Measurements from ENCODE around the gene SPOCK1. TPM values are rescaled to one million over a fixed set of nuclear protein-coding genes. Genes with fewer than 3 reads are reported as not detected.

SPOCK1 gene
- total RNA-seq, 2 experiments from 2014 or later, result 0.16 to 0.38 TPM

DNA sequence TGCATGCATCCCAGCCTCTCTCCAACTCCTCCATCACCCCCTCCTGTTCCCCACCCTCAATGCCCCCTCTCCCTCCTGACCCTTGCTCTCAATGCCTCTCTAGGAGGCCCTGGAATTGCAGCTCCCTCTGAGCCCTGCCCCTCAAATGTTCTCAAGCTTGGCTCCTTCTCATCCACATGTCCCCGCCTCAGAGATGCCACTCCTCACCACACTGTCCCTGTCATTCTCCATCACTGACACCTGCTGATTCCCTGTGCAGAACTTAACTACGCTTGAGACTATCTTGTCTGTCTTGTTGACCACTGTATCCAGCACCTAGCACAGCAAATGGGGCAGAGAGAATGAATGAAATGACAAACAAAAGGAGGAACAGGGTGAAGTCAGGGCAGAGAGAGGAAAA is 314.4 kb downstream of the SPOCK1 start:
- DNase-seq, result no peak
- H3K9me3 Mint-ChIP-seq (ENCODE audit: low read depth), result no peaks in the 10 kb centered on the region
- CTCF ChIA-PET, result no interaction called here

DNA sequence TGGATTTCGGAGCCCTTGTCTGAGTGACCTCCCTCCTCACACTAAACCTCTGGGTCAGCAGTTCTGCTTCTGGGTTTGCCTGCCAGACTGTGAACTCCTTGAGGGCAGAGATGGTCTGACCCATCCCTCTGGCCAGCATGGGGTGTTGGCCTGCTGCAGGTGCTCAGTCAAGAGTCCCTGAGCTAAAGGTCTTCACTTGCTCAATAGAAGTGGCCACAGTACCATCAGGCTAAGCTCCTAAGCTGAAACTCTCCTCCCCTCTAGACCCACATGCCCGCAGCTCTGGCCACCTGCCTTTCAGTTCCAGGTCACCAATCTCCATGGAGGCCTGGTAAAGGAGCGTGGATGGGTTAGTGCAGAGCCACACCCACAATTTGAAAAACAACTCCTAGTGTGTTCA is 316.6 kb downstream of the SPOCK1 start:
- DNase-seq, result no peak
- Mint-ChIP-seq H3K9me3 (ENCODE audit: low read depth) (no peaks in the 10 kb centered on the region), H3K36me3 (no peaks in the 10 kb centered on the region), H3K27ac (no peak overlapping the region), H3K27me3 (no peaks in the 10 kb centered on the region), H3K4me3 (no peak overlapping the region), H3K4me1 (no peaks in the 10 kb centered on the region)
- CTCF ChIA-PET, result no interaction called here
- ATAC-seq, result no peak

More for the DNA sequence above, 314.4 kb downstream of the SPOCK1 start:
- H3K27ac Mint-ChIP-seq, result no peak overlapping the region
- no peaks in the 10 kb centered on the region for H3K36me3 Mint-ChIP-seq
- no peak overlapping the region for H3K4me3 Mint-ChIP-seq
- H3K4me1 Mint-ChIP-seq, result no peaks in the 10 kb centered on the region
- ATAC-seq, result no peak
- no peaks in the 10 kb centered on the region for H3K27me3 Mint-ChIP-seq

DNA sequence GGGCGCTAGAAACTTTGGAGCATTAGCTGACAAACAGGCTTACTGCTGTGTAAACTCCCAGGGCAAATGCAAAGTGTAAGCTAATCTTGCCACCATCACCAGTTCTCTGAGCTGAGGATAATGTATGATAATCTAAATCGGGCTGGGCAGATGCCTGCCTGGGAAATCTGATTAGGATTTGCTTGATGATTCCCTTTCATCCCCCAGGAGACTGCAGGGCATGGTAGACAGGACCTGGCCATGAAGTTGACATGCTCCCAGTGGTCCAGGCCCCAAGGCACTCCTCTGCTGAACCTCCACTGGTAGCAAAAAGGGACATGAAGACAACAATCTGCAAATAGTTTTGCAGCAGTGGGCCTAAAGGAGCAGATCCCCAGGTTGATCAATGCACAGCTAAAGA is 317.5 kb downstream of the SPOCK1 start:
- CTCF ChIA-PET, result no interaction called here
- Mint-ChIP-seq H3K9me3 (ENCODE audit: low read depth) (no peaks in the 10 kb centered on the region), H3K27ac (no peak overlapping the region), H3K27me3 (no peaks in the 10 kb centered on the region), H3K4me3 (no peak overlapping the region), H3K4me1 (no peaks in the 10 kb centered on the region), H3K36me3 (no peaks in the 10 kb centered on the region)
- DNase-seq (no peak), ATAC-seq (no peak)

DNA sequence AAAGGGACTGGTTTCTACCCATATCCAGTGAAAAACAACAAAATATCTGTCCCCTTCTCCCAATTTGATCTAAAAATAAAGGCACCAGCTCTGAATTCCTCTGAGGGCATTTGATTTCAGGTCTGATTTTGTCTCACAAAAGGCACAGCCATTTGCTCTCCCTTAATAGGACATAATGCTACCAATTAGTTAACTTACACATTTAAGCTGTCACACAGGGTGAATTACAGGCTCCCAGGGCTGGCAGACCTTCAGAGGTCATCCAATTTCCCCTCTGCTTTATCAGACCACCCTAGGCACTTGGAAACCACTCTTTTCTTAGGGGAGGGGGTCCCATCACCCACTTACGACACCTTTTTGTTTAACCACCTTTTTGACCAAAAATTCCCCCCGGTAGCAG is 319.9 kb downstream of the SPOCK1 start:
- no peaks in the 10 kb centered on the region for H3K27me3 Mint-ChIP-seq
- ATAC-seq (no peak), DNase-seq (no peak)
- CTCF ChIA-PET, result no interaction called here
- H3K27ac Mint-ChIP-seq, result no peak overlapping the region
- H3K36me3 Mint-ChIP-seq, result no peaks in the 10 kb centered on the region
- no peaks in the 10 kb centered on the region for H3K9me3 Mint-ChIP-seq (ENCODE audit: low read depth)
- no peak overlapping the region for H3K4me3 Mint-ChIP-seq
- no peaks in the 10 kb centered on the region for H3K4me1 Mint-ChIP-seq

DNA sequence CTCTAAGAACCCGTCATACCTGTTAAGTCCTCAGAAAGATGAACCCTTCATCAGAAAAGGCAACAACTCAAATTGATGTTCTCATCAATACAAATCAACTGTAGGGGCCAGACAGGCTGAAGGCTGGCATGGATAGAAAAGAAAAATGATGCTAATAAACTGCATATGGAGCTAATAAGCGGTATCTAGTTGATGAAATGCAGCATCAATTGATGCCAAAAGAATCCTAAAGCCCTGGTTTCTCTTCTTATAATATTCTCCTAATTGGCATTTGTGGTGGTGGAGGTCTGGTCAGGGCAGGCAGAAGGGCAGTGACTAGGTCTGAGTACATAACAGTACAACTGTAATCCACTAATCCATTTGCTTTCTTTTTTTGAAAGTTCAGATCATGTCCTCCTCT is 322.5 kb downstream of the SPOCK1 start:
- Mint-ChIP-seq H3K27me3 (no peaks in the 10 kb centered on the region), H3K36me3 (no peaks in the 10 kb centered on the region), H3K4me3 (no peak overlapping the region), H3K4me1 (no peaks in the 10 kb centered on the region), H3K9me3 (ENCODE audit: low read depth) (no peaks in the 10 kb centered on the region), H3K27ac (no peak overlapping the region)
- DNase-seq, result no peak
- CTCF ChIA-PET, result no interaction called here
- ATAC-seq, result no peak

DNA sequence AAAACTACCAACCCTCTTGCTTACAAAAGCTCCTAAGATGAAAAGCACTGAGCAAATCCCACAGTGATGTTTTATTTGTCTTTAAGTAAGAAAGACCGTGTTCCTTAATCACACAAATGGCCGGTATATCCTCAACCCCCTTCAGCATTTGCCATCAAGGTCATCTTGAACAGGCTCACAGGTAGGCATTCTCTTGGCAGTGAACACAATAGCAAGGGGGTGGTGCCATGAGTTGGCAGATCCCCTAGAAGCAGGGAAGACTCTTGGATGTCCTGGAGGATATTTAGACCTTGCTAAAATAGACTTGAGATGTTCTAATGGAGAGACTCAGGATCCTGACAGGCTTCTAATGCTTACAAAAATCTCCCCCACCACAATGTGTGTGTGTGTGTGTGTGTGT is 323.0 kb downstream of the SPOCK1 start:
- Mint-ChIP-seq H3K4me3 (no peak overlapping the region), H3K27ac (no peak overlapping the region), H3K4me1 (no peaks in the 10 kb centered on the region), H3K9me3 (ENCODE audit: low read depth) (no peaks in the 10 kb centered on the region), H3K36me3 (no peaks in the 10 kb centered on the region), H3K27me3 (no peaks in the 10 kb centered on the region)
- ATAC-seq, result no peak
- CTCF ChIA-PET, result no interaction called here
- no peak for DNase-seq

DNA sequence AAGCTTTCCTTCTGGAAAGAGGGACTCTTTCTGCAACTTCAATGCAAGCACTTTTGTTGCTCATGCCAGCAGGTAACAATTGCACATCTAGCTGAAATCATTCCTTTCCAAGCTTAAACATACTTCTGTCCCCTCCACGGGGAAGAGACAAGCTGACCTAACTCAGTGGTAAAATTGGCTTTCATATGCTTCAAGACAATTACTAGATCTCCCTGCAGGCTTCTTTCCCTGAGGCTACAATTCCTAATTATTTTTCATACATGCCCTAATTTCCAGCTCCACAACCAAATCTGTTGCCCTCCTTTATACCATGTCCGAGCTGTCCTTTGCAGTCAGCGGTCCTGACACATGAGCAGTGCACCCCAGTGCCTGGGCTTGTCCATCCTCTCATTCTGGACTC is 324.9 kb downstream of the SPOCK1 start:
- CTCF ChIA-PET, result no interaction called here
- ATAC-seq (no peak), DNase-seq (no peak)
- no peaks in the 10 kb centered on the region for H3K4me1 Mint-ChIP-seq
- no peaks in the 10 kb centered on the region for H3K27me3 Mint-ChIP-seq
- H3K36me3 Mint-ChIP-seq, result no peaks in the 10 kb centered on the region
- H3K4me3 Mint-ChIP-seq, result no peak overlapping the region
- H3K27ac Mint-ChIP-seq, result no peak overlapping the region
- no peaks in the 10 kb centered on the region for H3K9me3 Mint-ChIP-seq (ENCODE audit: low read depth)

DNA sequence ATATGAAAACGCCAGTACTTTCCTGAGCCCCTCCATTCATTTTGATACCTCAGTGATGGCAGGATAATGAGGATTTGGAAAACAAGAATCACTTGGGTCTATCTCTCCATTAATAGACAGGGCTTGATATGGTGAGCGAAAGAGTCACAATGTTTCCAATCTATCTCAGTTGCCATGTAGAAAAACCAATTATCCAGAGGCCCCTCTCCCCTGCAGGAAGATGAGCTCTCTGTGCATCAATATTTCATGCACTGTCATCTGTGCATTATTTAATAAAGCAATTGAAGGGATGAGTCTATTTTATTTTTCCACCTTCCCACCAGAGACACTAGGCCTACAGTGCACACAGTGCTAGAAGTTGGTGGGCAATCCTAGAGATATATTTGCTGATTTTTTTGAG is 326.9 kb downstream of the SPOCK1 start:
- CTCF ChIA-PET, result no interaction called here
- ATAC-seq (no peak), DNase-seq (no peak)
- Mint-ChIP-seq H3K36me3 (no peaks in the 10 kb centered on the region), H3K4me1 (no peaks in the 10 kb centered on the region), H3K4me3 (no peak overlapping the region), H3K27me3 (peaks cover 7% of the 10 kb centered on the region), H3K9me3 (ENCODE audit: low read depth) (no peaks in the 10 kb centered on the region), H3K27ac (no peak overlapping the region)

DNA sequence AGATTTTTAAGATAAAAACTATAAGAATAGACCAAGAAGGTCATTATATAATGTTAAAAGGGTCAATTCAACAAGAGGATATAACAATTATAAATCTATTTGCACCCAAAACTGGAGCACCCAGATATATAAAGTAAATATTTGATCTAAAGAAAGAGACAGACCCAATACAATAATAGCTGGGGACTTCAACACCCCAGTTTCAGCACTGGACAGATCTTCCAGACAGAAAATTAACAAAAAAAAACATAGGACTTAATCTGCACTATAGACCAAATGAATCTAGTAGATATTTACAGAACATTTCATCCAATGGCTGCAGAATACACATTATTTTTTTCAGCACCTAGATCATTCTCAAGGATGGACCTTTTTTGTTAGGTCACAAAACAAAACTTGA is 331.9 kb downstream of the SPOCK1 start:
- Mint-ChIP-seq H3K27me3 (peaks cover 7% of the 10 kb centered on the region), H3K27ac (no peak overlapping the region), H3K9me3 (ENCODE audit: low read depth) (no peaks in the 10 kb centered on the region), H3K4me1 (no peaks in the 10 kb centered on the region), H3K4me3 (no peak overlapping the region), H3K36me3 (no peaks in the 10 kb centered on the region)
- CTCF ChIA-PET, result no interaction called here
- DNase-seq (no peak), ATAC-seq (no peak)

DNA sequence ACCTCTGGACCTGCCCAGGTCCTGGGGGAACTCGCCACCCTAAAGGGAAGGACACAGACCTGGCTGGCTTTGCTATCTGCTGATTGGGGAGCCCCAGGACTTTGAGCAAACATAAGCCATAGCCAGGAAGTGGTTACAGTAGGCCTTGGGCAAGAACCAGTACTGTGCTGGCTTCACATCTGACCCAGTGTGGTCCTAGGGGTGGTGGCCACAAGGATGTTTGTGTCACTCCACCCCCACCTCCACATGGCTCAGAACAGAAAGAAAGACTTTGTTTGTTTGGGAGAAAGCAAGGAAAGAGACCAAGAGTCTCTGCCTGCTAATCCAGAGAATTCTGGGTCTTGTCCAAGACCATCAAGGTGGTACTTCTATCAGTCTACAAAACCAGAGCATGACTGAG is 334.2 kb downstream of the SPOCK1 start:
- H3K36me3 Mint-ChIP-seq, result no peaks in the 10 kb centered on the region
- no peak overlapping the region for H3K27ac Mint-ChIP-seq
- H3K9me3 Mint-ChIP-seq (ENCODE audit: low read depth), result no peaks in the 10 kb centered on the region
- H3K4me3 Mint-ChIP-seq, result no peak overlapping the region
- CTCF ChIA-PET, result no interaction called here
- peaks cover 7% of the 10 kb centered on the region for H3K27me3 Mint-ChIP-seq
- no peaks in the 10 kb centered on the region for H3K4me1 Mint-ChIP-seq
- no peak for ATAC-seq
- DNase-seq, result no peak

DNA sequence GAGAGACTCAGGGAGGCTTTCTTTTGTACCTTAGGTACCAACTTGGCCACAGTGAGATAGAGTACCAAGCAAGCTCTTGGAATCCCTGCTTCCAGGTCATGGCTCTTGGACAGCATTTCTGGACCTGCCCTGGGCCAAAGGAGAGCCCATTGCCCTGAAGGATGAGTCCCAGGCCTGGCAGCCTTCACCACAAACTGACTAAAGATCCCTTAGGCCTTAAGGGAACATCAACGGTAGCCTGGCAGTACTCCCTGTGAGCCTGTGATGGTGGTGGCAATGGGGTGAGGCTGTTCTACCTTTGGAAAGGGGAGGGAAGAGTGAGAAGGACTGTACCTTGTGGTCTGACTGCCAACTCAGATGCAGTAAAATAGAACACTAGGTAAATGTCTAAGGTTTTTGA is 334.6 kb downstream of the SPOCK1 start:
- no peaks in the 10 kb centered on the region for H3K36me3 Mint-ChIP-seq
- ATAC-seq (no peak), DNase-seq (no peak)
- H3K4me1 Mint-ChIP-seq, result no peaks in the 10 kb centered on the region
- H3K4me3 Mint-ChIP-seq, result no peak overlapping the region
- no peaks in the 10 kb centered on the region for H3K9me3 Mint-ChIP-seq (ENCODE audit: low read depth)
- H3K27me3 Mint-ChIP-seq, result peaks cover 7% of the 10 kb centered on the region
- CTCF ChIA-PET, result no interaction called here
- H3K27ac Mint-ChIP-seq, result no peak overlapping the region

DNA sequence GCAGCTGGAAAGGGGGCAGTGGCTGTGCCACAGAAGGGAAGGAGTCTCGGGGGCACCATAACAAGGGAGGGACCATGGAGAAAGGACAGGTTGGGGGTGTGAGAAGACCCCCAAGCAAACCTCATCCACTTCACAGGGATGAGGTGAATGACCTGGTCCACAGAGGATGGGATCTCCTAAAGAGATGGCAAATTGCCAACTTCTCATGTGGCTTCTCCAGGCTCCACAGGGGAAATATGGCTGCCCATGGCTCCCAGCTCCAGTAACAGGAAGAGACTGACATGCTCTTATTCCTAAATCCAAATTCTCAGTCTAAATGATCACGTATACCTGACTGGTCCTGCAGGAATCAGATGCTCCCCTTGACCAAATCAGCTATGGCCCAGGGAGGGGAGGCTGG is 340.4 kb downstream of the SPOCK1 start:
- no peak overlapping the region for H3K27ac Mint-ChIP-seq
- H3K27me3 Mint-ChIP-seq, result no peaks in the 10 kb centered on the region
- no peaks in the 10 kb centered on the region for H3K4me1 Mint-ChIP-seq
- no peaks in the 10 kb centered on the region for H3K9me3 Mint-ChIP-seq (ENCODE audit: low read depth)
- ATAC-seq (no peak), DNase-seq (peak; percentile 19)
- H3K4me3 Mint-ChIP-seq, result no peak overlapping the region
- no peaks in the 10 kb centered on the region for H3K36me3 Mint-ChIP-seq
- CTCF ChIA-PET, result no interaction called here

DNA sequence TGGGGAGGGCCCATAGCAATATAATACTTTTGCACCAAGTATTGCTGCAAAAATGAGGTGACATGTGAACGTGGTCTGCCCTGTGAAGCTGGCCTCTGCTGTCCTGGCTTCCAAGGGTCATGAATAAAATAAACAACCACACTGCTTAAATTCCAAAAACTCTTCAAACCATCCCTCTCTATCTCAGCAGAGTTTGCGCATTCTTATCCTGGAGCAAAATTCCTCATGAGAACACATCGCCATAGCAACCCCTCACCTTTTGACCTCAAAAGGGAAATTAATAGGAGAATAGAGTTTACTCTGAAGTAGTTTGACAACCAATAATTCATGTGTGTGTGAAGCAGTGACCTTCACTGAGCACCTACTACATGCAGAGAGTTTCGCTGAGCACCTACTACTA is 342.9 kb downstream of the SPOCK1 start:
- no peaks in the 10 kb centered on the region for H3K9me3 Mint-ChIP-seq (ENCODE audit: low read depth)
- no peak for ATAC-seq
- no peak overlapping the region for H3K27ac Mint-ChIP-seq
- DNase-seq, result no peak
- H3K4me1 Mint-ChIP-seq, result no peaks in the 10 kb centered on the region
- CTCF ChIA-PET, result no interaction called here
- H3K4me3 Mint-ChIP-seq, result no peak overlapping the region
- H3K36me3 Mint-ChIP-seq, result no peaks in the 10 kb centered on the region
- no peaks in the 10 kb centered on the region for H3K27me3 Mint-ChIP-seq

DNA sequence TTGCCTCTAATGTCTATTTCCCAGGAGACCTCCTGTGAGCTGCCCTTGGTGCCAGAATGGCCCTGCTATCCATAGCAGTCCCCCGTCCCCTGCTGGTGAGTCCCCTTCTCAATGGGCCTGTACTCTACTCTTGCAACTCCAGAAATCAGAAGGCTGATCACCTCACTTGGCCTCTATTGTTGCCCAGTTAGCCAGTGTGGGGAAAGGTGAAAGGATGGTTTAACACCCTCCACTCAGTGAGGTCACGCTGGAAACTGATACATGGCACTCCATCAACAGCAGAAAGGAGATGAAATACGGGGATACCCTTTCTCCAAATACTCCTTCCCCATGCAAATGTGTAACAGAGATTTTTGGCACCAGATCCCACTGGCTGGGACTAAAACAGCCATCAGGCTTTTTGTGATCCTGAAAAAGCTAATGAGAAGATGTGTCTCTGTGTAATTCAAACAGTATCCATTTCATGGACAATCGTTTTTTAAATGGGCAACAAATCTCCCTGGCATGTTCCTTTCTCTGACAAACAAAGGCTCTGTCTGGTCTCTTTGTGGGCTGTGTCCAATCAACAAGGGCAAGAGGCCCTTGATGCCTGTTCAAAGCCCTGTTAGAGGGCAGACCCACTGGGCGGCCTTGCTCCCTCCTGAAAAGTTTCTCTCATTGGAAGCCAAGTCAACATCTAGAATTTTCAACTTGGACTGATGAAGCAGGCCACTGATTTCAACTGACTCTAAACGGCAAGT is 343.7 kb downstream of the SPOCK1 start:
- CTCF ChIA-PET, result no interaction called here
- no peak overlapping the region for H3K27ac Mint-ChIP-seq
- H3K4me1 Mint-ChIP-seq, result no peaks in the 10 kb centered on the region
- H3K4me3 Mint-ChIP-seq, result no peak overlapping the region
- H3K36me3 Mint-ChIP-seq, result no peaks in the 10 kb centered on the region
- no peaks in the 10 kb centered on the region for H3K9me3 Mint-ChIP-seq (ENCODE audit: low read depth)
- H3K27me3 Mint-ChIP-seq, result no peaks in the 10 kb centered on the region
- ATAC-seq, result no peak
- no peak for DNase-seq

DNA sequence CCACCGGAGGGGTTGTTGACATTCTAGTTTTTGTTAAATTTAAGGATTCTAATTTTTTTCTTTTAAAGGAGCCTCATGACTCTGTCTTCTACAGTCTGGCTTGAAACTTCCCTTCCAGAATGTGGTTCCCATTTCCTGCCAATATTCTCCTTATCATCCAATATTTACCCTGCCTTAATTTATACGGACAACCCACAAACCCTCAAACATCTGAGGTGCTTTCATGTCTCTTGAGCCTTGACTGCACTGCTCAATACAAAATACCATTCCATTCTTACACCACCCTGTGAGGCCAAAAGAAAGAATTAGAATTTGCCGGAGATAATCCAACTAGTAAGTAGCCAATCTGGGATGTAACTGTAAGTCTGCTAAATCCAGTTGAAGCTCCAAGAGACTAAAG is 346.5 kb downstream of the SPOCK1 start:
- CTCF ChIA-PET, result no interaction called here
- no peaks in the 10 kb centered on the region for H3K36me3 Mint-ChIP-seq
- H3K4me1 Mint-ChIP-seq, result no peaks in the 10 kb centered on the region
- H3K4me3 Mint-ChIP-seq, result no peak overlapping the region
- no peak for DNase-seq
- ATAC-seq, result no peak
- H3K9me3 Mint-ChIP-seq (ENCODE audit: low read depth), result no peaks in the 10 kb centered on the region
- no peaks in the 10 kb centered on the region for H3K27me3 Mint-ChIP-seq
- H3K27ac Mint-ChIP-seq, result no peak overlapping the region

All from activated CD8-positive, alpha-beta memory T cell treated with anti-CD3 and anti-CD28 coated beads, Interleukin-2, amount 10 ng/mL, durations not matched to agents 7 days and 5 days (primary cell).